Esophagus muscularis mucosa (tissue), 4 donors: ENCODE data around the gene IQSEC3. TPM values are rescaled to one million over a fixed set of nuclear protein-coding genes. Genes with fewer than 3 reads are reported as not detected.
"Not testable (repeated sequence)": the region's sequence is repeated elsewhere in the genome, so short reads cannot be mapped to it uniquely, and the experiment has no call there.

Experiments
- DNase-seq: peaks from one replicate; pipeline ENCODE4 v3.0.0-alpha.2; 2017; ENCODE audit errors: extremely low spot score
- H3K27ac ChIP-seq, 4 donors: fragments of 200-600 bp; sonication (generic); replicated peaks in 1 of 4; 1 replicate in 3 of 4; 2 replicates in 1 of 4; pipeline ENCODE4 v1.5.1; 2016 to 2019; ENCODE audit warnings: mild to moderate bottlenecking in 1 of 4
- H3K27me3 ChIP-seq, 4 donors: fragments of 200-600 bp; sonication (generic); one replicate each; pipeline versions ENCODE4 v1.5.1 to v1.6.0; 2016 to 2019
- H3K36me3 ChIP-seq, 4 donors: fragments of 200-600 bp; sonication (generic); one replicate each; pipeline ENCODE4 v1.5.1; 2016 to 2019
- H3K4me1 ChIP-seq, 4 donors: fragments of 200-600 bp; sonication (generic); one replicate each; pipeline ENCODE4 v1.5.1; 2016 to 2019
- H3K4me3 ChIP-seq, 4 donors: fragments of 200-600 bp; sonication (generic); 1 replicate in 2 of 4; 2 replicates in 2 of 4; pipeline ENCODE4 v1.5.1; 2016 to 2019; ENCODE audit warnings: mild to moderate bottlenecking in 4 of 4, moderate library complexity in 1 of 4
- H3K9me3 ChIP-seq, 4 donors: fragments of 200-600 bp; sonication (generic); 1 replicate in 3 of 4; 2 replicates in 1 of 4; pipeline ENCODE4 v1.5.1; 2016 to 2019
- CTCF ChIP-seq, 3 experiments: fragments of 200-600 bp in 2 of 3; fragments of 450-650 bp in 1 of 3; sonication (generic) in 2 of 3; IDR thresholded peaks; one replicate each; pipeline ENCODE4 v1.5.1; 2017 to 2019; ENCODE audit warnings: antibody characterized with exemption in 3 of 3, mild to moderate bottlenecking in 2 of 3, moderate library complexity in 1 of 3
- EP300 ChIP-seq: sonication (generic); formaldehyde crosslinking; IDR thresholded peaks from one replicate; pipeline ENCODE4 v1.6.1; 2017; ENCODE audit warnings: antibody characterized with exemption
- POLR2A ChIP-seq: fragments of 450-650 bp; IDR thresholded peaks from one replicate; pipeline ENCODE4 v1.6.1; 2017; ENCODE audit warnings: antibody characterized with exemption, moderate library complexity, mild to moderate bottlenecking, low read depth
- POLR2AphosphoS5 ChIP-seq, 2 donors: sonication (generic); formaldehyde crosslinking; IDR thresholded peaks; one replicate each; pipeline ENCODE4 v1.6.1; 2017; ENCODE audit warnings: antibody characterized with exemption in 2 of 2
- WGBS: methylation state at CpG from one replicate; pipeline ENCODE4 v1.1.5; 2018; 5-methylcytosine and 5-hydroxymethylcytosine counted together
- intact Hi-C: fragments of 100-400 bp; cut with DNase I; formaldehyde crosslinking; loops from one replicate; pipeline ENCODE4 v1.15.1; 2023
- total RNA-seq, 4 donors: library from RNA; depleted of rRNA; stranded (reverse); fragments of >200 nt; gene quantifications; one replicate each; pipeline versions ENCODE4 v1.1.0 to v1.2.1, GENCODE V29; 2016

Gene IQSEC3
- 1 to 10 TPM in 2 of 4 donors, under 1 TPM in 2; 0.26 to 2.3 (median 1.4) TPM for total RNA-seq

DNA sequence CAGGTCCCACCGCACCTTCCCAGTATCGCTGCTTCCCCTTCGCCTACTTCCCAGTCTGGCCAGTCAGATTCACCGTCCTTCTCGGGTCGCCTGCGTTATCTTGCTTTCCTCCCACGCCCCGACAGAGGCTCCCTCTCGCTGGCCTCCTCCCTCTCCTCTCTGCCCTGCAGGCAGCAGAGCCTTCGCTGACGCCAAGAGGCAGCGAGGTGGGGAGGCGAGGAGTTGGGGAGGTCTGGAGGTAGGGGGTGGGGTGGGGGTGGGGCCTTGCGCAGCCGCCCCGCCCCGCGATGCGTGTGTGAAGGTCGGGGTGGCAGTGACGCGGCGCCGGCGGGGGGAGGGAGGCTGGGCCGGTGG is at the start of gene IQSEC3:
TSS of gene IQSEC3 (plus strand) at position 340 of the 354 bp plus-strand sequence. CDS start 116 bp downstream, outside the sequence.
- intact Hi-C loops, DNase-seq, H3K27ac ChIP-seq, H3K9me3 ChIP-seq, H3K4me1 ChIP-seq, H3K36me3 ChIP-seq: not testable (repeated sequence)
- WGBS: no CpG with 5 or more reads among the region's 27 CpGs
- H3K4me3 ChIP-seq: peak within 1 kb of the TSS in 1 of 4 donors; percentile 21
- H3K27me3 ChIP-seq: peaks cover 0 to 35% (median 8%) of the 10 kb centered on the region in 4 donors

- intact Hi-C loops, H3K9me3 ChIP-seq, H3K4me3 ChIP-seq, H3K27me3 ChIP-seq, DNase-seq, H3K27ac ChIP-seq: not testable (repeated sequence)
- Histone ChIP-seq H3K36me3 (peaks cover 7 to 48% (median 39%) of the 10 kb centered on the region in 4 donors), H3K4me1 (peaks cover 0 to 23% (median 13%) of the 10 kb centered on the region in 4 donors)
- WGBS: 95% methylated on average over 9 of the region's 23 CpGs
Observed at GRCh38 chr12:17370-18340, 48.9 kb upstream of the IQSEC3 start.

- H3K9me3 ChIP-seq, H3K27ac ChIP-seq, DNase-seq, H3K4me3 ChIP-seq, H3K27me3 ChIP-seq, intact Hi-C loops: not testable (repeated sequence)
- Histone ChIP-seq H3K4me1 (peaks cover 0 to 16% (median 2%) of the 10 kb centered on the region in 4 donors), H3K36me3 (peaks cover 7 to 49% (median 40%) of the 10 kb centered on the region in 4 donors)
- 93% methylated on average over 10 of the region's 26 CpGs for WGBS
Observed at GRCh38 chr12:18821-19567, 47.6 kb upstream of the IQSEC3 start.

GRCh38 chr12:19906-20305 is 46.7 kb upstream of the IQSEC3 start:
- intact Hi-C loops, H3K27me3 ChIP-seq, DNase-seq, H3K27ac ChIP-seq, H3K9me3 ChIP-seq, H3K4me3 ChIP-seq: not testable (repeated sequence)
- peaks cover 7 to 49% (median 40%) of the 10 kb centered on the region in 4 donors for H3K36me3 ChIP-seq
- WGBS: no CpG with 5 or more reads among the region's 11 CpGs
- H3K4me1 ChIP-seq: peaks cover 0 to 16% (median 2%) of the 10 kb centered on the region in 4 donors

GRCh38 chr12:20757-21156 is 45.8 kb upstream of the IQSEC3 start:
- Histone ChIP-seq H3K4me1 (peaks cover 0 to 16% (median 2%) of the 10 kb centered on the region in 4 donors), H3K4me3 (no peak overlapping the region), H3K27me3 (no peaks in the 10 kb centered on the region), H3K36me3 (peaks cover 7 to 44% (median 36%) of the 10 kb centered on the region in 4 donors), H3K27ac (no peak overlapping the region), H3K9me3 (no peaks in the 10 kb centered on the region)
- intact Hi-C loops: no loop called here
- WGBS: 48% methylated on average over 6 of the region's 6 CpGs
- TF ChIP-seq CTCF (IDR thresholded peaks at IDR 0.05): no peak
- no peak for TF ChIP-seq POLR2AphosphoS5 (IDR thresholded peaks at IDR 0.05)
- TF ChIP-seq POLR2A: no peak
- no peak for TF ChIP-seq EP300
- DNase-seq: no peak

GRCh38 chr12:21301-22189 is 45.0 kb upstream of the IQSEC3 start:
- DNase-seq: no peak

More at GRCh38 chr12:21301-22189, 45.0 kb upstream of the IQSEC3 start:
- Histone ChIP-seq H3K4me1 (peaks cover 0 to 16% (median 2%) of the 10 kb centered on the region in 4 donors), H3K27ac (no peak overlapping the region), H3K27me3 (no peaks in the 10 kb centered on the region), H3K36me3 (peaks cover 7 to 42% (median 35%) of the 10 kb centered on the region in 4 donors), H3K9me3 (no peaks in the 10 kb centered on the region), H3K4me3 (no peak overlapping the region)
- WGBS: 83% methylated on average over 18 of the region's 18 CpGs
- intact Hi-C loops: no loop called here
- TF ChIP-seq POLR2A: no peak
- TF ChIP-seq CTCF (IDR thresholded peaks at IDR 0.05): no peak
- no peak for TF ChIP-seq EP300
